Upper lobe of left lung (tissue), 4 donors: ENCODE measurements around the gene AAR2.

Experiments used
- EP300 ChIP-seq, 4 donors: sonication (generic); formaldehyde crosslinking; IDR thresholded peaks; one replicate each; pipeline ENCODE4 v1.5.1; 2017; ENCODE audit warnings: antibody characterized with exemption in 4 of 4, control low read depth in 2 of 4
- TF ChIP-seq, protein P1 (sequence below), 6 experiments: fragments of 450-650 bp in 4 of 6; fragments of 200-600 bp in 2 of 6; sonication (generic) in 2 of 6; IDR thresholded peaks; one replicate each; pipeline ENCODE4 v1.5.1; 2016 to 2019; ENCODE audit warnings: antibody characterized with exemption in 6 of 6

GRCh38 chr20:36299459-36299858 lies 63.2 kb downstream of the AAR2 start:
- no peak for TF ChIP-seq EP300 (IDR thresholded peaks at IDR 0.05)
- TF ChIP-seq, protein P1, sequence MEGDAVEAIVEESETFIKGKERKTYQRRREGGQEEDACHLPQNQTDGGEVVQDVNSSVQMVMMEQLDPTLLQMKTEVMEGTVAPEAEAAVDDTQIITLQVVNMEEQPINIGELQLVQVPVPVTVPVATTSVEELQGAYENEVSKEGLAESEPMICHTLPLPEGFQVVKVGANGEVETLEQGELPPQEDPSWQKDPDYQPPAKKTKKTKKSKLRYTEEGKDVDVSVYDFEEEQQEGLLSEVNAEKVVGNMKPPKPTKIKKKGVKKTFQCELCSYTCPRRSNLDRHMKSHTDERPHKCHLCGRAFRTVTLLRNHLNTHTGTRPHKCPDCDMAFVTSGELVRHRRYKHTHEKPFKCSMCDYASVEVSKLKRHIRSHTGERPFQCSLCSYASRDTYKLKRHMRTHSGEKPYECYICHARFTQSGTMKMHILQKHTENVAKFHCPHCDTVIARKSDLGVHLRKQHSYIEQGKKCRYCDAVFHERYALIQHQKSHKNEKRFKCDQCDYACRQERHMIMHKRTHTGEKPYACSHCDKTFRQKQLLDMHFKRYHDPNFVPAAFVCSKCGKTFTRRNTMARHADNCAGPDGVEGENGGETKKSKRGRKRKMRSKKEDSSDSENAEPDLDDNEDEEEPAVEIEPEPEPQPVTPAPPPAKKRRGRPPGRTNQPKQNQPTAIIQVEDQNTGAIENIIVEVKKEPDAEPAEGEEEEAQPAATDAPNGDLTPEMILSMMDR (IDR thresholded peaks at IDR 0.05): no peak
